ENCODE measurements around the gene RXRB.

DNA sequence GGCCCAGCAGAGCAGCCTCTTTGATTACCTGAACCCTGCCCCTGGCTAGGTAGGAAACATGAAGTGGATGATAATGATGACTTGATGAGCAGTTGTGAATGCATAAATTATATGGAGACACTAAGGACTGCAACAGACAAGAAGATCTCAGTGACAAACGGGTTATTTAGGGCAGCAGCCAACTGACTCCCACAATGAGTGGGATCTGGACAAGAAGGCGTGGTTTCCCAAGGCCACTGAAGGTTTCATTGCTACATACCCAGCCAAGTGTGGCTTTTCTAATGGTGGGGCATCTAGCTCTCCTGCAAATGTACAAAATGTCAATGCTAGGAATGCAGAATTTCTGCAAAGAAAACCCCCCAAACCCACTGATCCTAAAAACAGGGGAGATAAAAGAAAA is 37.3 kb upstream of the RXRB start:
- TF ChIP-seq SPI1 (IDR thresholded peaks at IDR 0.05; ENCODE audit: low read depth, low read length) (no peak), POLR2A (IDR thresholded peaks at IDR 0.05; ENCODE audit: low read depth, low read length) (no peak), POLR2AphosphoS5 (IDR thresholded peaks at IDR 0.05; ENCODE audit: low read depth, low read length) (no peak), TAF1 (IDR thresholded peaks at IDR 0.05; ENCODE audit: low read depth, low read length) (no peak)
